HG02623 (cell line): ENCODE measurements around the gene ACTR5.
"Not testable (repeated sequence)": the region's sequence is repeated elsewhere in the genome, so short reads cannot be mapped to it uniquely, and the experiment has no call there.

Experiments used
- ATAC-seq: cut with Tn5 transposase; IDR thresholded peaks from one replicate; pipeline ENCODE4 v1.9.1; 2021; ENCODE audit warnings: moderate library complexity; ENCODE audit not compliant: unreplicated experiment

Gene ACTR5

GRCh38 chr20:38804682-38805501 is 56.6 kb downstream of the ACTR5 start:
- no peak for ATAC-seq

GRCh38 chr20:38805502-38805957 is 57.3 kb downstream of the ACTR5 start, which contains the start of gene PPP1R16B:
Gene PPP1R16B (plus strand): TSS chr20:38805697. CDS start chr20:38835926, 30,229 bp downstream.
- peak; percentile 53 for ATAC-seq

DNA sequence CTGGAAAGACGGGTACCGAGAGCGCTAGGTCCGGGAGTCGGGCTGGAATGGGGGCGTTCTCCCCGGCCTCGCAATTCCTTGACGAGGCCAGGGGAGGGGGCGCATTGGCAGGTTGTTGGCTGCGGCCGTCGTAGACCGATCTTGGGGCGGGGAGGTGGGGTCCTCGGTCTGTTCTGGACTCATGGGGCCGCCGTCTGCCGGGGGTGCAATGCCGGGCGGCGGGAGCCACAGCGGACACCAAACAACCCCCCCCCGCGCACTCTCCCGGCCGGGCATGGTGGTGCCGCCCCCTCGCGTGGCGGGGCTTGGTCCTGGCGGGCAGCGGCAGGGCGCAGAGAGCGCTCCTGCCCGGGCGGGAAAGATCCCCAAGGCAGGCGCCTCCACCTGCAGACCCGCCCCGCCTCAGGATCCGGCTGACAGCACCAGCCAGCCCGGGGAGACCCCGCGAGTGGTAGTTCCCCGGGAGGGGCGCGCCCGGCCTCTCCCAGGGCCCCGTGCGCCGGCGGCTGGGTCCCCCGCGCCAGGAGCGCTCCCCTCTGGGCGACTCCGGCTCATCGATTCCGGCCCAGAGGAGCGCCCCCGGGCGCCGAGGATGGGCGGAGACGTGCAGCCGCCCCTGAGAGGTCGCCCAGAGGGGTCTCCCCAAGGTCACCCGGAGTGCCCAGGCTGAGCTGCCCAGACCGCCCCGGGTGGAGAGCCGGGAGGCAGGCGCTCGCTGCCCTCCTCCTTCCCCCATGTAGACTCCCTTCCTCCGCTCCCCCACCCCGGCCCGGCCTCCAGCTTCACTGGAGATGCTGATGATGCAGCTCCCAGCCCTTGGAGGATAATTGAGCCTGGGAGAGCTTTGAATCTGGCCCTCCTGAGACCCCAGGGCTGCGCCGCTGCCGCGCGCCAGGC is 57.9 kb downstream of the ACTR5 start:
- ATAC-seq: no peak

- no peak for ATAC-seq
These were observed 58.8 kb downstream of the ACTR5 start for GRCh38 chr20:38806855-38807655.

GRCh38 chr20:38809942-38810341 is 61.7 kb downstream of the ACTR5 start:
- no peak for ATAC-seq

DNA sequence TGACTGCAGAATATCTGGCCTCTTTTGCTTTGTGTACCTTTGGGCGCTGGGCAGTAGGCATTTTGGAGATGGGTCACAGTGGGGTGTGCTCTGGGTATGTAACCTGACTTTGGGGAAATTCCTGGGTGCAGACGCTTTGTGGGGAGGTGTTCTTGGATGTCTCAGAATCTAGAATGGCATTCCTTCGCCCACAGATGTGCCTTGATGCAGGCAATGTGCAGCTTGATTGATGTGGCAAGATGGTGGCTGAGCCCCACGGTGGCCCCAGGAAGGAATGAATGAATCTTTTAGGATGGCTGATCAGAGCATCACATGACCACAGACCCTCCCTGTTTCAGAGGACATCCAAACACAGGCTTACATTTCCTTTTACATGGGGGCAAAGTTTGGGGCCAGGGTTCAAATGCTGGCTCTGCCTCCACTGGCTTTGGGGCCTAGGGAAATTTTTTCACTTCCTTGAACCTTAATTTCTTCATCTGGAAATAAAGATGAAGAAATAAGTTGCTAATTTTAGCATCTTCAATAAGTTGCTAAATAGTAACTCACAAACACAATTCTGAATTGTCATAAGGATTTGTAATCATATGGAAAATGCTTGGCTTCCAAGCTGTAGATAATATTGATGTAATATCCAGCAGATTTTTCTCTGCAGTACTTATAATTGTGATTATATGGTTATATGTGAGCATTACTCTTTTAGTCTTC is 62.8 kb downstream of the ACTR5 start:
- ATAC-seq: no peak

- no peak for ATAC-seq
These were observed 63.5 kb downstream of the ACTR5 start for GRCh38 chr20:38811769-38812168.

- ATAC-seq: no peak
These were observed 63.9 kb downstream of the ACTR5 start for GRCh38 chr20:38812182-38812581.

GRCh38 chr20:38812709-38813573 is 64.7 kb downstream of the ACTR5 start:
- no peak for ATAC-seq

- ATAC-seq: not testable (repeated sequence)
These were observed 65.3 kb downstream of the ACTR5 start for GRCh38 chr20:38813574-38813962.

- no peak for ATAC-seq
These were observed 67.2 kb downstream of the ACTR5 start for GRCh38 chr20:38815446-38815845.

GRCh38 chr20:38818113-38819065 is 70.1 kb downstream of the ACTR5 start:
- no peak for ATAC-seq
